Fibroblast of lung (primary cell): ENCODE data around the gene ARMC2. TPM values are rescaled to one million over a fixed set of nuclear protein-coding genes. Genes with fewer than 3 reads are reported as not detected.

Source experiments
- DNase-seq, 2 donors: peaks; one replicate each; pipeline versions ENCODE4 v3.0.0 to v3.0.0-alpha.2; 2010; ENCODE audit warnings: low read depth in 2 of 2
- H2AFZ ChIP-seq: 2 replicates; pipeline ENCODE4 v1.5.1; 2012; ENCODE audit warnings: low read length, control low read depth, inconsistent platforms
- H3K27ac ChIP-seq: 2 replicates; pipeline ENCODE4 v1.5.1; 2011; ENCODE audit warnings: low read length, control low read depth; ENCODE audit not compliant: insufficient read depth
- H3K27me3 ChIP-seq: 2 replicates; pipeline ENCODE4 v1.5.1; 2011; ENCODE audit warnings: mild to moderate bottlenecking, low read length; ENCODE audit not compliant: control insufficient read depth, insufficient read depth
- H3K36me3 ChIP-seq: 2 replicates; pipeline ENCODE4 v1.5.1; 2011; ENCODE audit warnings: low read length; ENCODE audit not compliant: control insufficient read depth, insufficient read depth
- H3K4me1 ChIP-seq: 2 replicates; pipeline ENCODE4 v1.5.1; 2011; ENCODE audit warnings: low read length; ENCODE audit not compliant: control insufficient read depth, insufficient read depth; ENCODE audit errors: extremely low read depth
- H3K4me2 ChIP-seq: 2 replicates; pipeline ENCODE4 v1.5.1; 2011; ENCODE audit warnings: low read length, control low read depth; ENCODE audit not compliant: insufficient read depth; ENCODE audit errors: extremely low read depth
- H3K4me3 ChIP-seq, 4 experiments: fragments of 200-600 bp in 1 of 4; sonication (generic) in 1 of 4; replicated peaks in 1 of 4; 2 replicates each; pipeline ENCODE4 v1.5.1; 2011 to 2016; ENCODE audit warnings: low read length in 4 of 4, low read depth in 3 of 4, mild to moderate bottlenecking in 3 of 4, control low read depth in 2 of 4, inconsistent platforms in 1 of 4, mixed read lengths in 1 of 4; ENCODE audit not compliant: insufficient read depth in 1 of 4; ENCODE audit errors: control extremely low read depth in 1 of 4
- H3K79me2 ChIP-seq: 2 replicates; pipeline ENCODE4 v1.5.1; 2012; ENCODE audit warnings: mild to moderate bottlenecking, low read length, inconsistent platforms; ENCODE audit not compliant: control insufficient read depth, insufficient read depth
- H3K9ac ChIP-seq: 2 replicates; pipeline ENCODE4 v1.5.1; 2011; ENCODE audit warnings: mild to moderate bottlenecking, low read length, control low read depth; ENCODE audit not compliant: insufficient read depth
- H3K9me3 ChIP-seq: 2 replicates; pipeline ENCODE4 v1.5.1; 2012; ENCODE audit warnings: low read depth, low read length; ENCODE audit not compliant: control insufficient read depth, insufficient read depth
- H4K20me1 ChIP-seq: 2 replicates; pipeline ENCODE4 v1.5.1; 2011; ENCODE audit warnings: low read length; ENCODE audit not compliant: control insufficient read depth, insufficient read depth; ENCODE audit errors: extremely low read depth
- EZH2 ChIP-seq: IDR thresholded peaks from 2 replicates; pipeline ENCODE4 v1.5.1; 2012; ENCODE audit warnings: low read length, control low read depth, mild to moderate bottlenecking; ENCODE audit errors: missing control alignments
- polyA plus RNA-seq, 2 donors: library from polyadenylated mRNA; depleted of rRNA in 1 of 2; stranded (reverse) in 1 of 2; unstranded in 1 of 2; fragments of >200 nt; gene quantifications; 2 replicates each; pipeline ENCODE4 v1.2.1, GENCODE V29; 2011 to 2012; ENCODE audit warnings: missing spikeins in 1 of 2
- total RNA-seq: library from RNA; depleted of rRNA; stranded (reverse); fragments of >200 nt; gene quantifications from 2 replicates; pipeline ENCODE4 v1.2.1, GENCODE V29; 2014
- TF ChIP-seq, protein P1 (sequence below), 2 donors: IDR thresholded peaks in 1 of 2; conservative IDR thresholded peaks in 1 of 2; 1 replicate in 1 of 2; 2 replicates in 1 of 2; pipeline ENCODE4 v1.5.1; 2011 to 2012; ENCODE audit warnings: low read length in 2 of 2, control low read depth in 1 of 2, inconsistent platforms in 1 of 2, low read depth in 1 of 2, mild to moderate bottlenecking in 1 of 2

ARMC2 gene
- total and polyA plus RNA-seq, 2 donors (not counting 1 experiment from before 2014, with no cell fraction given): 4.0 to 6.2 TPM

DNA sequence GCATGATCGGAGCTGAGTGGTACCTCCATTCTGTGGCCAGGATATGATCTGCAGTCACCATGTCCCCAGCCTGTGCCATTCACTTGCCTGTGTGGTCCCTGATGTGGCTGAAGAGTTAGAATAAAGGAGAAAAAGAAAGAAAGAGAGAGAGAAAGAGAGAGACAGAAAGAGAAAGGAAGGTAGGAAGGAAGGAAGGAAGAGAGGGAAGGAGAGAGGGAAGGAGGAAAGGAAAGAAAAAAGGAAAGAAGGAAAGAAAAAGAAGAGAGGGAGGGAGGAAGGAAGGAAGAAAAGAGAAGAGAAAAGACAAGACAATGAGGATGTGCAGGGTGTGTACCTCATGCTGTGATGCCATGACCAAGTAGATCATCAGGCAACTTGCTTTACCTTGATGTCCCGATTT lies 22.1 kb downstream of the ARMC2 start:
- H3K27ac ChIP-seq: no peak overlapping the region
- TF ChIP-seq EZH2: no peak
- TF ChIP-seq, protein P1, sequence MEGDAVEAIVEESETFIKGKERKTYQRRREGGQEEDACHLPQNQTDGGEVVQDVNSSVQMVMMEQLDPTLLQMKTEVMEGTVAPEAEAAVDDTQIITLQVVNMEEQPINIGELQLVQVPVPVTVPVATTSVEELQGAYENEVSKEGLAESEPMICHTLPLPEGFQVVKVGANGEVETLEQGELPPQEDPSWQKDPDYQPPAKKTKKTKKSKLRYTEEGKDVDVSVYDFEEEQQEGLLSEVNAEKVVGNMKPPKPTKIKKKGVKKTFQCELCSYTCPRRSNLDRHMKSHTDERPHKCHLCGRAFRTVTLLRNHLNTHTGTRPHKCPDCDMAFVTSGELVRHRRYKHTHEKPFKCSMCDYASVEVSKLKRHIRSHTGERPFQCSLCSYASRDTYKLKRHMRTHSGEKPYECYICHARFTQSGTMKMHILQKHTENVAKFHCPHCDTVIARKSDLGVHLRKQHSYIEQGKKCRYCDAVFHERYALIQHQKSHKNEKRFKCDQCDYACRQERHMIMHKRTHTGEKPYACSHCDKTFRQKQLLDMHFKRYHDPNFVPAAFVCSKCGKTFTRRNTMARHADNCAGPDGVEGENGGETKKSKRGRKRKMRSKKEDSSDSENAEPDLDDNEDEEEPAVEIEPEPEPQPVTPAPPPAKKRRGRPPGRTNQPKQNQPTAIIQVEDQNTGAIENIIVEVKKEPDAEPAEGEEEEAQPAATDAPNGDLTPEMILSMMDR (conservative IDR thresholded peaks at IDR 0.05 in 1 of 2, IDR thresholded peaks at IDR 0.05 in 1 of 2; ENCODE audit: low read depth in 1 of 2, low read length in 2 of 2): no peak
- H4K20me1 ChIP-seq: no peaks in the 10 kb centered on the region
- DNase-seq: no peak
- no peaks in the 10 kb centered on the region for H3K9me3 ChIP-seq
- H3K79me2 ChIP-seq: no peaks in the 10 kb centered on the region
- no peak overlapping the region for H3K4me2 ChIP-seq
- no peaks in the 10 kb centered on the region for H3K4me1 ChIP-seq
- no peaks in the 10 kb centered on the region for H3K36me3 ChIP-seq
- H3K27me3 ChIP-seq: no peaks in the 10 kb centered on the region
- no peak overlapping the region for H3K4me3 ChIP-seq
- no peak overlapping the region for H3K9ac ChIP-seq
- H2AFZ ChIP-seq: no peak overlapping the region

DNA sequence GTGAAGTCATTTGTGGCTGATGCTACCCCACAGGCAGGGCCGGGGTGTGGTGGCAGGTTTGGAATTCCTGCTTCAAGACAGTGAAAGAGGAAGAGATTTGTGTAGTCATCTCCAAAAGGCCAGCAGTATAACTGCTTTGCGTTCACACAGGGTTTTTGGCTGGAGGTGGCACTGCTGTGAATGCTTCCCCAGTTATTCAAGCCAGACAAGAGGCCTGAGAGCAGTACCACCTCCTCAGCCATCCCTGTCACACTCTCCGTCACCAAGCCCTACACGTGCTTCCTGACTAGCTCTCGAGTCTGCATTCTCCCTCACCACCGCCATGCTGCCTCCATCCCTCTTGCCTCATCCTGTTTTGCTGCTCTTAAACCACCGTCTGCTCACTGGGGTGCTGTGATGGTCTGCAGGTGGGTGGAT lies 23.9 kb downstream of the ARMC2 start:
- TF ChIP-seq, protein P1 (conservative IDR thresholded peaks at IDR 0.05 in 1 of 2, IDR thresholded peaks at IDR 0.05 in 1 of 2; ENCODE audit: low read depth in 1 of 2, low read length in 2 of 2): no peak
- no peak for TF ChIP-seq EZH2
- Histone ChIP-seq H4K20me1 (no peaks in the 10 kb centered on the region), H3K4me2 (no peak overlapping the region), H3K9me3 (no peaks in the 10 kb centered on the region), H3K36me3 (no peaks in the 10 kb centered on the region), H3K27ac (no peak overlapping the region), H3K9ac (no peak overlapping the region), H2AFZ (no peak overlapping the region), H3K27me3 (no peaks in the 10 kb centered on the region), H3K4me3 (no peak overlapping the region), H3K79me2 (no peaks in the 10 kb centered on the region), H3K4me1 (peaks cover 3% of the 10 kb centered on the region)
- DNase-seq: no peak

DNA sequence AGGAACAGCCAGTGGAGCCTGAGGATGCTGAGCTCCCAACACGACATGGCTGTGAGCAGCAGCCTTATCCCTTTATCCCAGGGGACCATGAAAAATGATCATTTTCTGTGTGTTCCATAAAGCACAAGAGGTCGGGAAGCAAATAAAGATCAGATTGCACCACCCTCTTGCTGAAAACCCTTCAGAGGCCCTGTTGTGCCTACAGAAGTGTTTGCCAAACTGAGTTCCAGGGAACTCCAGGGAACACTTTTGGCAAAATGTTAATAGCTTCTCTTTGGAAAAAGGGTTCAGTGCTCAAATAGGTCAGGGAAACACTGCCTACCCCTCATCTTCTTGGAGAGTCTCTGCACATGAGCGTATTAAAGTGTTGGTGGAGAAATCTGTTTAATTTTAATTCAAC lies 24.4 kb downstream of the ARMC2 start:
- no peak for TF ChIP-seq EZH2
- TF ChIP-seq, protein P1 (conservative IDR thresholded peaks at IDR 0.05 in 1 of 2, IDR thresholded peaks at IDR 0.05 in 1 of 2; ENCODE audit: low read depth in 1 of 2, low read length in 2 of 2): no peak
- Histone ChIP-seq H3K4me3 (no peak overlapping the region), H3K9ac (no peak overlapping the region), H3K4me2 (no peak overlapping the region), H2AFZ (no peak overlapping the region), H3K4me1 (peaks cover 3% of the 10 kb centered on the region), H3K79me2 (no peaks in the 10 kb centered on the region), H3K27ac (no peak overlapping the region), H4K20me1 (no peaks in the 10 kb centered on the region), H3K27me3 (no peaks in the 10 kb centered on the region), H3K36me3 (no peaks in the 10 kb centered on the region), H3K9me3 (no peaks in the 10 kb centered on the region)
- no peak for DNase-seq
